HG03095 (cell line): Measurements from ENCODE around the gene HCN1.
"Not testable (repeated sequence)": the region's sequence is repeated elsewhere in the genome, so short reads cannot be mapped to it uniquely, and the experiment has no call there.

ENCODE experiments used
- ATAC-seq: cut with Tn5 transposase; IDR thresholded peaks from one replicate; pipeline ENCODE4 v1.9.1; 2021; ENCODE audit warnings: moderate library complexity; ENCODE audit not compliant: unreplicated experiment

Gene HCN1

DNA sequence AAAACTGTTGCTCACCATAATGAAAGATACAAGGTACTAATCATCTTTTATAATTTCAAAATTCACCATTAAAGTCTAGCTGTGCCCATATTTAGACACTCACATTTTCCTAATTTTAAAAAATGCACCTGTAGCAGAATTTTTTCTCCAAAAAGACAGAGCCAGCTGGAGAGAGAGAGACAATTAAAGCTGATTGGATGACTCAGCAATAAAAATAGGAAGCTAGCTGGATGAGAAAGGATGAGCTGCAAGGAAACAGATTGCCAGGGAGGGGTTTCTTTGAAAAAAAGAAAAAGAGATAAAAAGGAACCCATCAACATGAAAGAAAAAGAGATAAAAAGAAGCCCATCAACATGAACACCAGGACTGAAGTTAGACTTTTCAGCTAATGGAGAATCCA, 73.8 kb downstream of the HCN1 start:
- no peak for ATAC-seq

DNA sequence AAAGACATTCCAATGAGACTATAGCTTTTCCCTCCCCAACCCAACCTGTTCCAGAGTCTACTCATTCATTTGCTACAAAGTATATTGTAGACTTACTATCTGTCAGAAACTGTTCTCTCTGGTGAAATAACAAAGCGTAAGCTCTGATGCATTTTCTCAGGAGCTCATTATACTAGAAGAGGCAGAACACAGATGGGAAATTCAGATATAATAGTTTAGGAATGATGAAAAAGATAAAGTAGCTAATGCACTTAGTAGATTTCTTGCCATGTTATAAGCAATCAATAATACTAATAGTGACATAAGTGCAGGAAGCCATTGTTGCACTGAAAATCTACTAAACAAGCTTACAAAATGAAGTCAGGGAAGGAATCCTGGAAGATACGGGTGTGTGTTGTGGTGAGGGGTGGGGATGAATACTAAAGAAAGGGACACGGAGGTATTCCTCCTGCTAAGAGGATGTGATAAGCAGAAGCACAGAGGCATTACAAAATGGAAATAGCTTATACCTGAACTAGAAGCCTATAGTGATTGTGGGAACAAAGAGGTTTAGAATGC, 78.2 kb downstream of the HCN1 start:
- ATAC-seq: no peak

DNA sequence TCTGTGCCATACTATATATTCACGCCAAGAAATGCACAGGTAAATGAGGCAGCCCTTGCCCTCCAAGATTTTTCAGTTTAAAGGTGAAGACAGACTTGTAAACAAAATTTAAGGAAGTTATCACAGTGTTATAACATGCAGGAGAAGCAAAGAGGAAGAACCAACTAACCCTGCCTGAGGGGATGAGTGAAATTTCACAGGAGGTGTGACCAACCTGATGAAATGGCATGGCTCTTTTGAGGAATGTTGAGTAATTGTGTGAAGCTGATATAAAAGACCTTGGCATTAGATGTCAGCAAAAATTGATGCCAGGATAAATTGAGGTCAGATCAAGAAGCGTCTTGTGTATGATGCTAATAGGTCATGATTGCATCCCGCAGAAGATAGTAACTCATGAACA, 86.5 kb downstream of the HCN1 start:
- ATAC-seq: no peak

DNA sequence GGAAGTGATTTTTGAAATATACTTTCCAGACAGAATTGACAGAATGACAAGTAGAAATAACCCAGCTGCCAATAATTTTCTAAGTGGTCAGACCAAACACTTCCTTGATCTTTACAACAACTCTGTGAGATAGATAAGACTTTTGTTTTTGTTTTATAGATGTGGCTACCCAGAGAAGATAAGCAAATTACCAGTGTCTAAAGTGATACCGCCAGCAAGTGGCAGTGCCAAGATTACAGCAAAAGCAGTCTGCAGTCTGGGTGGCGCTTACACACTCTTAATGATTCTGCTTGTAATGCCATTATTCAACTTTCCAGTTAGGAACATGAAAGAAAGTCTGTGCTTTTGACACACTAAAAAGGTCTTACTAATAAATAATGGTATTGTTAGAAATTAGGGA, 92.1 kb downstream of the HCN1 start:
- ATAC-seq: no peak

DNA sequence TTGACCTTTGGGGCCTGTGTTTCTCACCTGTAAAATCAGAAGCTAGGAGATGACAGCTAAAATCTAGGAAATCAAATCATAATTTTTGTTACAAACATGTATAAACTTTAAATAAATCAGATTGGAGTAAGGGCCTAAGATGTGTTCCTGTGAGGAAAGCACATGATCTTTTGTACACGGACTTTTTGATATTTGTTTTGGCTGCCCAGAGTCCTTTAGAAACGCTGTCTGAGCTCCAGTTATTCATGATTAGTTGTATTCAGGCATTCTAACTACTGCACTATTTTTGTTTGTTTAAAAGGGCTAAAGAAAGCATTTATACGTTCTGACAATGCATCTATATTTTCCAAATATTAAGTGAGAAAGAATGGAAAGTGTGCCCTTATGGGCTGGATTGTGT, 94.8 kb downstream of the HCN1 start:
- ATAC-seq: no peak

DNA sequence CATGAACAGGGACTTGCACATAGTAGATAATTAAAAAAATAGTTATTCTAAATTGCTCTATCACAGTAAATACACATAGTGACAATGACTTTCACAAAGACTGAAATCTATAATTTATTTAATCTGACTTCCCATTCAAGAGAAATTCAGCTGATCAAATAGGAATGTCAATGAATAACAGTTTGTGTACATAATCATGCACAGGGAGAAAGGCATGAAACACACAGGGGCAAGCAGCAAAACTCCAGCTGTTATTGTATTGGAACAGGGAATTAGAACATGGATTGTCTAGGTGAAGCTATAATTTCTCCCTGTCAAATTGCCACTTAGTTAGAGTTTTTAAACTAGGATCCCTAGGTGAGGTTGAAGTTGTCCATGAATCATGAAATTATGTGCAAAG, 99.9 kb downstream of the HCN1 start:
- no peak for ATAC-seq

DNA sequence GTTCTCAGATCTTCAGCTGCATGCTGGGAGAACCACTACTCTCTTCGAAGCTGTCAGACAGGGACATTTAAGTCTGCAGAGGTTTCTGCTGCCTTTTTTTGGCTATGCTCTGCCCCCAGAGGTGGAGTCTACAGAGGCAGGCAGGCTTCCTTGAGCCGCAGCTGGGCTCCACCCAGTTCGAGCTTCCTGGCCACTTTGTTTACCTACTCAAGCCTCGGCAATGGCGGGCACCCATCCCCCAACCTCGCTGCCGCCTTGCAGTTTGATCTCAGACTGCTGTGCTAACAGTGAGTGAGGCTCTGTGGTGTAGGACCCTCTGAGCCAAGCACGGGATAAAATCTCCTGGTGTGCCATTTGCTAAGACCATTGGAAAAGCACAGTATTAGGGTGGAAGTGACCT, 110.2 kb downstream of the HCN1 start:
- not testable (repeated sequence) for ATAC-seq

DNA sequence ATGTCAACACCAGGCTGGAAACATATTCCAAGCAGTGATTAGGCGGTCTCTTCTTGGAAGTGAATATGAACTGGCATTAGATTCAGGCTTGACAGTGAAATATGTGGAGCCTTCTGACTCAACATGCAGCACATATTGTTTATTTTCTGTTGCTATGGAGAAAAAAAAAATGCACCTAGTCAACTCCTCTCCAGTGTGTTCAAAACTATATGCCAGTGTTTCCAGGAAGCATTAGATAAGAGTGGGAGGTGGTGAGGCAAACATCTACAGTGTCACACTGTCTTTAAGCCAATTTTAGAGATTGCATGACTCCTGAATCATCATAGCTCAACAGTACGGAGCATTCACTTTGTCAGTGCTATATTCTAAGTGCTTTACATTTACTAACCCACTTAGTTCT, 117.9 kb downstream of the HCN1 start:
- no peak for ATAC-seq

DNA sequence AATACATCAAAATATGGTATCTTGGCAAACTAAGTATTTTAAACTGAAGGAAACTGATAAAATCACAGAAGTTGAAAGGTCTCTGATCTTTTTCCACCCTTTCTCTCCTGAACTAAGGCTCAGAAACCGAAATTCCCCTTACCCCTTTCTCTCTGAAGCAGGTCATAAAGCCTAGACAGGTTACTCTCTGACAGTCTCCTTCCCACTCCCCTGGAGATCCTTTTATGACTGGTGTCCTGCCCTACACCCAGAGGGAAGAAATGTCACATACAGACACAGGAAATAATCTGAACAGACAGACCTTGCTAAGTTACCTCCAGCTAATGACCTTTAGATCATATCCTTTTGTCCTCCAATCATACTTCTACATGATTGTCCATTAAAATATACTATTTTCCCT, 127.4 kb downstream of the HCN1 start:
- no peak for ATAC-seq

DNA sequence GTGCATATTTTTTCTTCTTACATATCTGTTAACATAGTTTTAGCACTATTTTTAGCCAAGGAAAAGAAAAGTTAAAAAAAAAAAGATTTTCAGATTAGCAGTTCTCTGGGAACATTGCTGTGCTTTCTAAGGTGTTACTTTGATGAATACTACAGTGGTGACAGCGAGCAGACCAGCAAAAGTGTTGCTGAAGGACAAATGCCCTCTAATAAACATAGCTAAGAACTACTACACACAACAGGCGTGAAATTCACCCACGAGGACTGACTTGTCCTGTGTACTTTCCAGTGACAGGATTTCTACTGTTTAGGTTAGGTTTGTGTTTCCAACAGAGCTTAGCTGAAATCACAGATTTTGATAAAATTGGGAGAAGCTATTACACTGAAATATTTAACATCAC, 153.8 kb downstream of the HCN1 start:
- no peak for ATAC-seq

DNA sequence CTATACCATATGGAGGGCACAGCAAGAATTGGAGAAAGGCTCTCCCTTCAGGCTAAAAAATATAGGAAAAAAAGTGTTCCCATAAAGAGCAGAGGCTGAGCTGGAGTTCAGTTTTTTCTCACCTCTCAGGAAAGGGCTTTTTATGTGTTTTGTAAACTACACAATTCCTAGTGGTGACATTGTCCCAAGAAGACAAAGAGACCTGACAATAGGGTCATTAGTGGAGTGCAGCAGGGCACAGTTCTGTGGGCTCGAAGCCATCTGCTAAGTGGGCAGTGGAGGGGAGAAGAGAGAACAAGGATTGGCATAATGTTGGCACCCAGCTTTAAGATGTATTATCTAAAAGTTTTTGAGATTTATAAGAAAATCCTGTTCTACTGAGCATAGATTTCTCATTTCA, 162.5 kb downstream of the HCN1 start:
- ATAC-seq: no peak

DNA sequence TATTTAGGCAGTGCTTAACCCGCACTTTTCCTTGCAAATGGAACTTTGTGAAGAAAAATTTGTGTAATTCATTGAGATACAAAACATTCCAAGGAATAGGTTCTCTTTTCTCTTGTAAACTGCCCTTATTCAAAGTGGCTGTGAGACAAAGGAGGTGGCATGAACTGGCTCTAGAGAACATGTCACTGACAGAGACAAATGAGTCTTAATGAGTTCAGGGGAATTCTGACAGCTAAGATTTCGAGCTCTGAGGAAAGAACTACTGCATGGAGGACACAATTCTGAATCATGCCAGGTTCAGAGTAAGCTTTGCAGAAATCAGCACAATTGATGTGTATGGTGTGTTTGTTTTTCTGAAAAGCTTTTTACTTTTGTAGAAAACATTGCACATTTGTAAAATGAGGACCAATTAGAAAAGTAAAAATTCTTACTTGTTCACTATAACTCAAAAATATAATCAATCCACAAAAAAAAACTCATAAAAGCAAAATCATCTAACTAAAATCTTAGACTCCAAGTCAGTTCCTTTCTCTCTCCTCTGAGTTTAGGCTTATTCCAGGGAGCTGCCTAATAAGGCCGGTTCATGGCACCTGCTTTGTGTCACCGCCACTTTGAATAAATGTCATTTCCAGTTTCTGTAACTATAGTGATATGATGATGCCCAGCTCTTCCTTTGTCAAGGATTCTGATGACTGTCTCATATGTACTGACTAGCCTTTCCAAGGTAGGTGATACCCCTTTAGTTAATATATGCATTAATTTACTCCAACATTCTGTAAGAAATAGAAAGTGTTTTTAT, 163.2 kb downstream of the HCN1 start:
- ATAC-seq: no peak

DNA sequence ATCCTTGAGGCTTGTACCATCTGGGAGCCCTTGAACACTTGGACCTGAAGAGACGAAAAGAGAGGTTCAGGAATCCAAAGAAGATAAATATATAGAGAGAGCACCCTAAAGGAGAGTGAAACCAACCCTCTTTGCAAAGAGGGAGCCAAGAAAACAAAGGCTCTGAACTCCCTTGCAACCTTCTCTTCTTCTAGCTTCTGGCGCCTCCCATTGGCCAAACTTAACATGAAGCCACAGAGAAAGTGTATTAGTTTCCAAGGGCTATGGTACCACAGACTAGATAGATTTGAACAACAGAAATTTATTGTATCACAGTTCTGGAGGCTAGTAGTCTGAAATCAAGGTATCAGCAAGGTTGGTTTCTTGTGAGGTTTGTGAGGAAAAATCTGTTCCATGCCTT, 175.1 kb downstream of the HCN1 start:
- ATAC-seq: no peak

DNA sequence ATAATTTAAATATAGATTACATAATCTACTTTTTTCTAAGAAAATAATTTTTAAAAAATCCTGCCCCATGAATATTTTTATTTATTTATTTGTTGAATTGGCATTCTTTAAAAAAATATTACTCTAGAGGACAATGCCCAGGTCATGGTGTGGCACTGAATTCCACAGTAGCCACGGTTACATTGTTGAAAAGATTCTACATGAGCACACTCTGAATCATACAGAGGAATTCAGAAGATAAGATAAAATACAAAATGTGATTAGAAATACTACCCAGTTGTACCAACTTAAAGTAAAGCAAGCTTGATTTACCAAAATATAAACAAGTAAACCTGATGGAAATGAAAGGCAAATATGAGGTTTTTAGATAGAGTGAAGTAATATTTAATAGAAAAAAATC, 183.7 kb downstream of the HCN1 start:
- no peak for ATAC-seq

DNA sequence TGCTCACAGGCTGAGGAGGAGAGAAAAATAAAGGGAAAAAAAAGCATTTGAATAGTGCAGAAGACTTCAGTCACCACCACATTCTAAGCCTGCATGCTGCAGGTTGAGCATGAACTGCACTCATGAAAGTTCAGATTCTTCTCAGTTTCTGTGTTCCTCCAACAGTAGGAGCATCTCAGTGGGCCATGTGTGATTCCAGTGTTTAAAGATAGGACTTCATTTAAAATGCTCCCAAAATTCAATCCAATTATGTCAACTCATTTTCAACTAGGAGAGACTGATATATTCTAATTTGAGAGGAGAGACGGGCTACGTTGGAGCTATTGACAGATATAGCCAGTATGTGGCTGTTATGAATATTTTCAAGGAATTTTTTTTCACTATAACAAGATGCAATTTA, 186.8 kb downstream of the HCN1 start:
- ATAC-seq: no peak

DNA sequence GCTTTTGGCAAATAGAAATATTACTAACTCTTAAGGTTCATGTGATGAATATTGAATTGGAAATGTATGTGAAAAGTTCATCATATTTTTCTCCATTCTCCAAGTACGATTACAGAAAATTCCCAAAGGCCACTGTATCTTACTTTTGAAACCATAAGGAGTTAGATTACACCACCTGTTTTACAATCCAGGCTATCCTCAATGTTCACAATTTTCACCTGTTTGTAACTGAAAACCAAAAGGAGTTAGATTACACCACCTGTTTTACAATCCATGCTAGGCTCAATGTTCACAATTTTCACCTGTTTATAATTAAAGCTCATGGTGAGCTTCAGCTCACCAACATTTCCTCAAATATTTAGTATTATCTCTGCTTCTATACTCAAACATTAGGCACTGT, 188.0 kb downstream of the HCN1 start:
- ATAC-seq: no peak

DNA sequence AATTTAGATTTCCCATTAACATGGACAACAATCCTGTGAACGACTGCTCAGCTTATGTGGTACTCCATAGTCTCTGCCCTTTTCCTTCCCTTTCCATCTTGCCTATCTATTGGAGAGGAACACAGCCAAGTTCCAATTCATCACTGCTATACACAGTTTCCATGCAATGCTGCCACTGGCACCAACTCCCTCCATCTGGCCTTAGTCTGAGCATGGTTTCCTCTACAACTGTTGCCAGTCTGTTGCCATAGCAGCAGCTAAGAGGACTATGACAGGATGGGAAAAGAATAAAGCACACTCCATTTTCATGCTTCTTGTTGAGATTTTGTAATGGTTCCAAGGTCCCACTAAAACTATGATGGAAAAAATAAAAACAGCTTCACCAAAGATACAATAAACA, 189.0 kb downstream of the HCN1 start:
- no peak for ATAC-seq

DNA sequence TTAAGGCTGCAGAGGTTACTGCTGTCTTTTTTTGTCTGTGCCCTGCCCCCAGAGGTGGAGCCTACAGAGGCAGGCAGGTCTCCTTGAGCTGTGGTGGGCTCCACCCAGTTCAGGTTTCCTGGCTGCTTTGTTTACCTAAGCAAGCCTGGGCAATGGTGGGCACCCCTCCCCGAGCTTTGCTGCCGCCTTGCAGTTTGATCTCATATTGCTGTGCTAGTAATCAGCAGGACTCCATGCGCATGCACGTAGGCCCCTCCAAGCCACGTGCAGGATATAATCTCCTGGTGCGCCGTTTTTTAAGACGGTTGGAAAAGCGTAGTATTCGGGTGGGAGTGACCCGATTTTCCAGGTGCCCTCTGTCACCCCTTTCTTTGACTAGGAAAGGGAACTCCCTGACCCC, 197.2 kb downstream of the HCN1 start:
- not testable (repeated sequence) for ATAC-seq

DNA sequence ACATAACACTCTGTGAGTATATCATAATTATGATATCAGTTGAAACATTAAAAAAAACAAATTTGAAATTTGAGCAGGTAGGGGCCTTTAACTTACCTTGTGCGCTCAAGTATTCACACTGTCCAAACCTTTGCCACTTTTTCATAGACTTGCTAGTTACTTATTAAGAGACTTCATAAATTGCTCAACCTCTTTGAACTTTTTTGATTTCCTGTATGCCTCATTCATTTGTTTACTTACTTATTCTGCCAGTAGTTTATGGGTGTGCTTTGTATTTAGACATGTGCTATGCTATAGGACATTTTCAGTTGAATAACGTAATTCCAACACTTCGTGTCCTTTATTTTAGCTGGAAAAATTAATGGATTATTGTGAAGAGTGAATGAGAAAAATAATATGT, 204.8 kb downstream of the HCN1 start:
- ATAC-seq: no peak

DNA sequence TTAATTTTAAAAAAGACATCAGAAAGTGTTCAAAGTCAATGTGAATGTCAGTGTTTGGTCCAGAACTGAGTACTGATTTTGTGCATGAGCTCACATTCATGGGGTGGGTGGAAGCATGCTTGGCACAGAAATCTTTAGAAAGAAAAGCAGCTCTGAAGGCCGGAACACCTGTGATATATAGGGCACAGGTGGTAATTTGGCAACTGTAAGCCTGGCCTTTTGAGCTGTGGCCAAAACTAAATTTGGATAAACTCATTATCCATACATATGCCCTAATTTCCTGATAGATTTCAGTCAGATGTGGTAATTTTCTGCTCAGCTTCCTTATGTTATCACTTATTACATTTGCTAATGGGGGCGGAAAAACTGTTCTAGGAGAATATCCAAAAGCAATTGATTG, 211.4 kb downstream of the HCN1 start:
- ATAC-seq: no peak

DNA sequence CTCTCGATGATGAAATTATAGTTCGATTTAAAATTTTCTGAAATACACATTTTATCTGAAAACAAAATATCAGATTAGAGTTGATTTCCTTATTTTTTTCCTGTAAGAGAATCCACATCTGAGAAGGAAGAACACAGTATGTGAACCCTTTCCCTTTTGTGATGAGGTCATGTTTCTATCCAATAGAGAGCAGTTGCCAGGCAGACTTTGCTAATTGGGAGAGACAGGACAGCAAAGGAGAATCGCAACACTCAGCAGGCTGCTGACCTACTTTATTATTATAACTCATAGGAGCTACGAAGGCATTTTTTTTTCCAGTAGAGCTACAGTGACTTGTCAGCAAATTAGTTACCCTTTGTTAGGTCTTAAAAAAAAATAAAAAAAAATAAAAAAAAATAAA, 242.1 kb downstream of the HCN1 start:
- ATAC-seq: no peak

DNA sequence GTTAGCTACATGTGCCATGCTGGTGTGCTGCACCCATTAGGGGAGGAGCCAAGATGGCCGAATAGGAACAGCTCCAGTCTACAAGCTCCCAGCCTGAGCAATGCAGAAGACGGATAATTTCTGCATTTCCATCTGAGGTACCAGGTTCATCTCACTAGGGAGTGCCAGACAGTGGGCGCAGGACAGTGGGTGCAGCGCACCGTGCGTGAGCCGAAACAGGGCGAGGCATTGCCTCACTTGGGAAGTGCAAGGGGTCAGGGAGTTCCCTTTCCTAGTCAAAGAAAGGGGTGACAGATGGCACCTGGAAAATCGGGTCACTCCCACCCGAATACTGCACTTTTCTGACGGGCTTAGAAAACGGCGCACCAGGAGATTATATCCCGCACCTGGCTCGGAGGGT, 251.3 kb downstream of the HCN1 start:
- ATAC-seq: not testable (repeated sequence)

DNA sequence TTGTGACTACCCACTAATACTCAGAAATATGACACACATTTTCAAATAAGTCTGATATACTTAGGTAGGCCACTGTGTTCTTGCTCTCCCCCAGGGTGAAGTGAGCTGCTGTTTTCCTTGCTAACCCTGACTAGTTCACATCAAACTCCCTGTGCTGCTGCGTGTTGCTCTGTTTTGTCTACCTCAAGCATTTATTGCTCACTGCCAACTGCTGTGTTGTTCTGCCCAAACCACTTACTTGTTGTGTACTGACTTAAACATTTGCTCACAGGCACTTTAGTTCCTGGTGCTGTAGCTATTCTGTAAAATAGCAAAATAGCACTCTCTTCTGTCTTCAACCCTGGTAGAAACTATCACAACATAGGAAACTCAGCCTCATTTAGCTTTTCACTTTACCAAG, 255.7 kb downstream of the HCN1 start:
- no peak for ATAC-seq
